Caco-2 (cell line): ENCODE data around the gene FBXL4. TPM values are rescaled to one million over a fixed set of nuclear protein-coding genes. Genes with fewer than 3 reads are reported as not detected.

Experiments used
- Bru-seq: library from RNA; stranded (reverse); fragments of 400-500 nt; gene quantifications from one replicate; lab custom pipeline; 2021; lab: Mats Ljungman, UMichigan
- BruChase-seq, 2 experiments: library from RNA; stranded (reverse); fragments of 400-500 nt; gene quantifications; one replicate each; lab custom pipeline; 2021; lab: Mats Ljungman, UMichigan
- BruUV-seq: library from RNA; stranded (reverse); fragments of 400-500 nt; replicated peaks from 2 replicates; lab custom pipeline; 2021; lab: Mats Ljungman, UMichigan
- CTCF ChIA-PET: fragments of 300-600 bp; sonication (Branson Sonifier 250); formaldehyde crosslinking; loops from one replicate; lab custom pipeline; 2022; ENCODE audit warnings: antibody characterized with exemption; lab: Charles Lee
- POLR2A ChIA-PET: fragments of 300-600 bp; sonication (Branson Sonifier 250); formaldehyde crosslinking; loops from one replicate; lab custom pipeline; 2022; ENCODE audit warnings: antibody characterized with exemption; lab: Charles Lee
- DNase-seq, 2 experiments: peaks; one replicate each; pipeline versions ENCODE4 v3.0.0 to v3.0.0-alpha.2; 2020 to 2022
- H3K27me3 ChIP-seq: replicated peaks from 2 replicates; pipeline ENCODE4 v1.6.0; 2011; ENCODE audit warnings: low read length; ENCODE audit not compliant: control insufficient read depth, insufficient read depth
- H3K36me3 ChIP-seq: 2 replicates; pipeline ENCODE4 v1.5.1; 2011; ENCODE audit warnings: low read length; ENCODE audit not compliant: control insufficient read depth, insufficient read depth
- H3K4me1 ChIP-seq: fragments of 250-450 bp; sonication (Bioruptor Pico); 2 replicates; pipeline ENCODE4 v1.5.1; 2020; ENCODE audit warnings: mild to moderate bottlenecking
- H3K4me3 ChIP-seq: 2 replicates; pipeline ENCODE4 v1.5.1; 2011; ENCODE audit warnings: low read depth, mild to moderate bottlenecking, control low read depth, low read length
- H3K9me3 ChIP-seq: fragments of 250-450 bp; sonication (Bioruptor Pico); 2 replicates; pipeline ENCODE4 v1.5.1; 2020; ENCODE audit warnings: mild to moderate bottlenecking, moderate library complexity
- H3K27ac Mint-ChIP-seq: one replicate; pipeline ENCODE4 v1.8.0; 2022; ENCODE audit warnings: mixed read lengths; ENCODE audit not compliant: unreplicated experiment
- H3K27me3 Mint-ChIP-seq: one replicate; pipeline ENCODE4 v1.8.0; 2022; ENCODE audit warnings: mixed read lengths; ENCODE audit not compliant: insufficient read depth, unreplicated experiment
- H3K36me3 Mint-ChIP-seq: one replicate; pipeline ENCODE4 v1.8.0; 2022; ENCODE audit warnings: mild to moderate bottlenecking, mixed read lengths; ENCODE audit not compliant: insufficient read depth, unreplicated experiment
- H3K4me1 Mint-ChIP-seq: one replicate; pipeline ENCODE4 v1.8.0; 2022; ENCODE audit warnings: low read depth, mixed read lengths; ENCODE audit not compliant: unreplicated experiment
- H3K4me3 Mint-ChIP-seq: one replicate; pipeline ENCODE4 v1.8.0; 2022; ENCODE audit warnings: mild to moderate bottlenecking, moderate library complexity, mixed read lengths; ENCODE audit not compliant: unreplicated experiment
- H3K9me3 Mint-ChIP-seq: one replicate; pipeline ENCODE4 v1.8.0; 2022; ENCODE audit warnings: mixed read lengths; ENCODE audit not compliant: unreplicated experiment
- CTCF ChIP-seq, 2 experiments: fragments of 200-600 bp in 1 of 2; IDR thresholded peaks; 1 replicate in 1 of 2; 2 replicates in 1 of 2; pipeline versions ENCODE4 v1.5.1 to v1.8.0; 2011 to 2022; ENCODE audit warnings: antibody characterized with exemption in 1 of 2, control low read depth in 1 of 2, inconsistent platforms in 1 of 2, low read depth in 1 of 2, low read length in 1 of 2, mild to moderate bottlenecking in 1 of 2, moderate library complexity in 1 of 2; ENCODE audit not compliant: insufficient read depth in 1 of 2, severe bottlenecking in 1 of 2, unreplicated experiment in 1 of 2
- intact Hi-C: fragments of 100-400 bp; cut with micrococcal nuclease; formaldehyde crosslinking; loops from one replicate; pipeline ENCODE4 v1.10.0; 2022; ENCODE audit not compliant: unreplicated experiment
- long read RNA-seq: library from polyadenylated mRNA; stranded (forward); transcript quantifications from one replicate; pipeline ENCODE4 v2.0.0, GENCODE V29; 2022
- total RNA-seq: library from RNA; stranded (reverse); gene quantifications from 2 replicates; pipeline ENCODE4 v1.2.3, GENCODE V29; 2022

The FBXL4 gene
- total RNA-seq (5.9 and 7.4 TPM in 2 replicates), Bru-seq, nascent RNA (percentile 80 among the genes with signal in this experiment), BruChase-seq, experiment 1, labeled RNA remaining after a 2-hour chase (percentile 79 among the genes with signal in this experiment), BruChase-seq, experiment 2, labeled RNA remaining after a 6-hour chase (percentile 67 among the genes with signal in this experiment)
- long read RNA-seq, full-length matches to known transcripts = 2 of 11 reads
- long read RNA-seq, partial matches to known transcripts = 2 of 11 reads
- long read RNA-seq, other reads (novel, unspliced or antisense) = 7 of 11 reads

DNA sequence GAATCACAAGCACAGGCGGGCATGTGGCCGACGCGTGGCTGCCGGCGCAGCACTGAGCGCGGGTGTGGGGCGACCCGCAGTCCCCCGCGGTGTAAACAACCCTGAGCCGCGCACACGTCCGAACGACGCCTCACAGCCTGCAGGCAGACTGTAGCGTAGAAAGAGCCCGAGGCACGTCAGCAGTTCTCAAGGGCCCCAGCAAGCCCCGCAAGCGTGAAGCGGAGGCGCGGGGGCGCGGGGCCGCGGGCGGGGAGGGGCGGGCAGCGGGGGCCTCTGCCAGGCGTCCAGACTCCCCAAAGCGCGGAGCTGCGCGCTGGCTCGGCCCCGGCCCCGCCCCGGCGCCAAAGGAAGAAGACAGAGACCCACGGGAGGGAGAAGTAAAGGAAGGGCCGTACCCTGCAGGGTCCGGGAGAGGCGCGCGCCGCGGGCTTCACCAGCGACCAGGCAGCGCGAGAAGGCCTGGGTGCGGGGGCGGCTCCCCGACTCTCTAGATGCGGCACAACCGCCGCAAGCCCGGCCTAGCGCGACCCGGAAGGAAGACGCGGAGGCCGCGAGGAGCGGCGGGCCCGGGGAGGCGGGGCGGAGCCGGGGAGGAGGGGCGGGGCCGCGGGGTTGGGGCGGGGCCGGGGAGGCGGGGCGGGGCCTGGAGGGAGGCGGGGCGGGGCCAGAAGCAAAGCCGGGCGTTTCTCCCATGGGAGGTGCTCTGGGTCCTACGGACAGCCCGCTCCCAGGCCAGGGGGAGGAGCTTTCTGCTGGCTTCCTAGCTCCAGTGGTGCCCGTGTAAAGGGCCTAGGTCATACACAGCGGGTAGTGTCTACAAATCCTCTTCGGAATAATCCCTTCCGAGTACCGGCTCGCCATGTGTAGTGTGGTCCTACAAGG is at the start of gene FBXL4:
Gene FBXL4 (minus strand): TSS at position 536 of the 882 bp plus-strand sequence. CDS start 20,958 bp downstream, outside the sequence.
- H3K36me3 Mint-ChIP-seq = no peaks in the 10 kb centered on the region
- H3K4me1 ChIP-seq = peaks cover 26% of the 10 kb centered on the region
- BruUV-seq = no TSS peak
- no peaks in the 10 kb centered on the region for H3K27me3 ChIP-seq
- DNase-seq = peak; percentile 81 to 86
- peaks cover 12% of the 10 kb centered on the region for H3K27me3 Mint-ChIP-seq
- CTCF ChIA-PET = interaction anchor here (1.2 kb wide), 1 partner anchor 172 kb away, joined by 4 read pairs; no protein-coding TSS in a partner anchor
- H3K27ac Mint-ChIP-seq = peak within 1 kb of the TSS; percentile 92
- no peak for TF ChIP-seq CTCF (IDR thresholded peaks at IDR 0.05; ENCODE audit: insufficient read depth in 1 of 2, low read depth in 1 of 2, low read length in 1 of 2, severe bottlenecking in 1 of 2, unreplicated experiment in 1 of 2)
- intact Hi-C loops = no loop called here
- POLR2A ChIA-PET = interaction anchor here (0.7 kb wide), 1 partner anchor 578 kb away, joined by 4 read pairs; no protein-coding TSS in a partner anchor
- H3K36me3 ChIP-seq = no peaks in the 10 kb centered on the region
- peak within 1 kb of the TSS; percentile 80 for H3K4me3 ChIP-seq
- H3K4me1 Mint-ChIP-seq = peaks cover 15% of the 10 kb centered on the region
- H3K9me3 ChIP-seq = peaks cover 5% of the 10 kb centered on the region; the same call in 1 of the 2 replicates
- H3K9me3 Mint-ChIP-seq = no peaks in the 10 kb centered on the region
- H3K4me3 Mint-ChIP-seq = peak within 1 kb of the TSS; percentile 96

DNA sequence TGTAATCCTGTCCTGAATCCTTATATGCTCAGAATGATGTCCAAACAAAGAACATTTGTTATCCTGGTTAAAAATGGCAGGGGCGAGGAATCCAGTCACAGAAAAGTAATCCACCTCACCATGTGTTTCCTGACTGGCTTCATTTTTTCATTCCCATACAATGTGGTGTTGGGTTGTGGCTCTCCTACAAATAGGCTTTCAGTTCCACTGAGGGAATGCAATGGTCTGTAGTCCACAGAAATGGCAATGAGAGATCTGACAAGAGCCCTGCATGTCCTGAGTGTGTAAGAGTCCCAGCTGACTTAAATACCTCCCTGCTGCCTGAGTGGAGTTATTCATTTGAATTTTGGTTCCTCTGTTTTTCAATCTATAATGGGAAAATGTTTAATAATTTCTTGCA is 47.4 kb upstream of the FBXL4 start:
- no peaks in the 10 kb centered on the region for H3K27me3 ChIP-seq
- no peaks in the 10 kb centered on the region for H3K36me3 Mint-ChIP-seq
- no peak for DNase-seq

More for the DNA sequence above, 47.4 kb upstream of the FBXL4 start:
- no peaks in the 10 kb centered on the region for H3K9me3 Mint-ChIP-seq
- no peaks in the 10 kb centered on the region for H3K36me3 ChIP-seq
- H3K4me1 Mint-ChIP-seq = no peaks in the 10 kb centered on the region
- no peak for TF ChIP-seq CTCF (IDR thresholded peaks at IDR 0.05; ENCODE audit: insufficient read depth in 1 of 2, low read depth in 1 of 2, low read length in 1 of 2, severe bottlenecking in 1 of 2, unreplicated experiment in 1 of 2)
- H3K9me3 ChIP-seq = no peaks in the 10 kb centered on the region
- no peaks in the 10 kb centered on the region for H3K4me1 ChIP-seq
- no peak overlapping the region for H3K4me3 Mint-ChIP-seq
- no peak overlapping the region for H3K27ac Mint-ChIP-seq
- POLR2A ChIA-PET = no interaction called here
- intact Hi-C loops = no loop called here
- H3K27me3 Mint-ChIP-seq = peaks cover 9% of the 10 kb centered on the region
- CTCF ChIA-PET = no interaction called here
- no TSS peak for BruUV-seq
- H3K4me3 ChIP-seq = no peak overlapping the region
